Prostate gland (tissue), 2 donors: ENCODE data around the gene STARD5. TPM values are rescaled to one million over a fixed set of nuclear protein-coding genes. Genes with fewer than 3 reads are reported as not detected.

Source experiments
- DNase-seq: peaks from one replicate; pipeline ENCODE4 v3.0.0-alpha.2; 2019; ENCODE audit warnings: low spot score
- H3K27ac ChIP-seq, 2 donors: fragments of 200-600 bp; sonication (generic); 2 replicates each; pipeline ENCODE4 v1.5.1; 2017 to 2019
- H3K27me3 ChIP-seq: fragments of 200-600 bp; sonication (generic); replicated peaks from 2 replicates; pipeline ENCODE4 v1.5.1; 2019; ENCODE audit not compliant: insufficient read depth
- H3K36me3 ChIP-seq, 2 donors: fragments of 200-600 bp; sonication (generic); 1 replicate in 1 of 2; 2 replicates in 1 of 2; pipeline versions ENCODE4 v1.5.1 to v1.8.1; 2017 to 2019
- H3K4me1 ChIP-seq: fragments of 200-600 bp; sonication (generic); replicated peaks from 2 replicates; pipeline ENCODE4 v1.5.1; 2019
- H3K4me3 ChIP-seq, 2 donors: fragments of 200-600 bp; sonication (generic); 2 replicates each; pipeline ENCODE4 v1.5.1; 2017 to 2019
- H3K9me3 ChIP-seq: fragments of 200-600 bp; sonication (generic); 2 replicates; pipeline ENCODE4 v1.5.1; 2017
- CTCF ChIP-seq, 4 experiments: fragments of 200-600 bp in 2 of 4; fragments of 450-650 bp in 2 of 4; sonication (generic) in 2 of 4; IDR thresholded peaks; 1 replicate in 3 of 4; 2 replicates in 1 of 4; pipeline ENCODE4 v1.5.1; 2016 to 2019; ENCODE audit warnings: antibody characterized with exemption in 4 of 4, mild to moderate bottlenecking in 2 of 4, moderate library complexity in 2 of 4
- POLR2A ChIP-seq: fragments of 450-650 bp; IDR thresholded peaks from one replicate; pipeline ENCODE4 v1.6.1; 2016; ENCODE audit warnings: antibody characterized with exemption, mild to moderate bottlenecking
- POLR2AphosphoS5 ChIP-seq: sonication (generic); formaldehyde crosslinking; IDR thresholded peaks from one replicate; pipeline ENCODE4 v1.6.1; 2017; ENCODE audit warnings: antibody characterized with exemption
- WGBS: methylation state at CpG from one replicate; pipeline ENCODE4 v1.1.5; 2018; 5-methylcytosine and 5-hydroxymethylcytosine counted together
- intact Hi-C: fragments of 100-400 bp; cut with DNase I; formaldehyde crosslinking; loops from one replicate; pipeline ENCODE4 v1.14.2; 2022
- total RNA-seq, 2 donors: library from RNA; depleted of rRNA; stranded (reverse); fragments of >200 nt; gene quantifications; one replicate each; pipeline ENCODE4 v1.1.0, GENCODE V29; 2016

Gene STARD5
- 10 to 100 TPM; 19.6 to 23.2 TPM for total RNA-seq

- TF ChIP-seq POLR2A: peak; percentile 96
- TF ChIP-seq CTCF (IDR thresholded peaks at IDR 0.05): peak in 1 of 4 experiments; percentile 3
- peak; percentile 88 for TF ChIP-seq POLR2AphosphoS5
- Histone ChIP-seq H3K4me1 (no peaks in the 10 kb centered on the region), H3K36me3 (no peaks in the 10 kb centered on the region), H3K4me3 (peak within 1 kb of the TSS; percentile 54 to 60), H3K27ac (peak within 1 kb of the TSS; percentile 61 to 78), H3K27me3 (no peaks in the 10 kb centered on the region), H3K9me3 (no peaks in the 10 kb centered on the region)
- intact Hi-C loops: no loop called here
- peak; percentile 98 for DNase-seq
- under 1% methylated on average over 64 of the region's 67 CpGs for WGBS
Observed at GRCh38 chr15:81323944-81324881, at the start of gene STARD5. Gene STARD5, minus strand, starts transcription at chr15:81324141. Its CDS starts 42 bp downstream, at chr15:81324099.

GRCh38 chr15:81373176-81373575 is 49.2 kb upstream of the STARD5 start:
- TF ChIP-seq CTCF (IDR thresholded peaks at IDR 0.05) (no peak), POLR2A (no peak), POLR2AphosphoS5 (no peak)
- no peak overlapping the region for H3K27ac ChIP-seq

GRCh38 chr15:81372575-81372974 is 48.6 kb upstream of the STARD5 start:
- H3K36me3 ChIP-seq: no peaks in the 10 kb centered on the region
- DNase-seq: no peak
- TF ChIP-seq POLR2A (no peak), CTCF (IDR thresholded peaks at IDR 0.05) (no peak), POLR2AphosphoS5 (no peak)
- 54% methylated on average over 3 of the region's 3 CpGs for WGBS
- no peaks in the 10 kb centered on the region for H3K4me1 ChIP-seq
- H3K4me3 ChIP-seq: no peak overlapping the region
- no peak overlapping the region for H3K27ac ChIP-seq
- no peaks in the 10 kb centered on the region for H3K27me3 ChIP-seq
- no peaks in the 10 kb centered on the region for H3K9me3 ChIP-seq
- intact Hi-C loops: no loop called here

More at GRCh38 chr15:81373176-81373575, 49.2 kb upstream of the STARD5 start:
- 72% methylated on average over 5 of the region's 5 CpGs for WGBS
- no peak overlapping the region for H3K4me3 ChIP-seq
- DNase-seq: no peak
- H3K36me3 ChIP-seq: no peaks in the 10 kb centered on the region
- no peaks in the 10 kb centered on the region for H3K9me3 ChIP-seq
- intact Hi-C loops: no loop called here
- no peaks in the 10 kb centered on the region for H3K27me3 ChIP-seq
- H3K4me1 ChIP-seq: no peaks in the 10 kb centered on the region

- no peak for DNase-seq
- Histone ChIP-seq H3K9me3 (no peaks in the 10 kb centered on the region), H3K4me3 (no peak overlapping the region), H3K27me3 (no peaks in the 10 kb centered on the region), H3K4me1 (no peaks in the 10 kb centered on the region), H3K27ac (no peak overlapping the region), H3K36me3 (no peaks in the 10 kb centered on the region)
- WGBS: 37% methylated on average over 5 of the region's 5 CpGs
- TF ChIP-seq POLR2AphosphoS5 (no peak), CTCF (IDR thresholded peaks at IDR 0.05) (no peak), POLR2A (no peak)
- intact Hi-C loops: no loop called here
Observed at GRCh38 chr15:81363718-81364500, 40.0 kb upstream of the STARD5 start.
